GM12865 (cell line): Measurements from ENCODE around the gene ZNF397.

Source experiments
- DNase-seq: peaks from one replicate; pipeline ENCODE4 v3.0.0; 2010; ENCODE audit warnings: low read depth
- H3K4me3 ChIP-seq: 2 replicates; pipeline ENCODE4 v1.5.1; 2011; ENCODE audit warnings: mild to moderate bottlenecking, low read depth, low read length, control low read depth
- TF ChIP-seq, protein P1 (sequence below): IDR thresholded peaks from 2 replicates; pipeline ENCODE4 v1.5.1; 2011; ENCODE audit warnings: low read length, control low read depth, low read depth, inconsistent platforms; ENCODE audit not compliant: insufficient read depth; ENCODE audit errors: missing control alignments

The ZNF397 gene

GRCh38 chr18:35256947-35257346, 16.1 kb downstream of the ZNF397 start:
- TF ChIP-seq, protein P1, sequence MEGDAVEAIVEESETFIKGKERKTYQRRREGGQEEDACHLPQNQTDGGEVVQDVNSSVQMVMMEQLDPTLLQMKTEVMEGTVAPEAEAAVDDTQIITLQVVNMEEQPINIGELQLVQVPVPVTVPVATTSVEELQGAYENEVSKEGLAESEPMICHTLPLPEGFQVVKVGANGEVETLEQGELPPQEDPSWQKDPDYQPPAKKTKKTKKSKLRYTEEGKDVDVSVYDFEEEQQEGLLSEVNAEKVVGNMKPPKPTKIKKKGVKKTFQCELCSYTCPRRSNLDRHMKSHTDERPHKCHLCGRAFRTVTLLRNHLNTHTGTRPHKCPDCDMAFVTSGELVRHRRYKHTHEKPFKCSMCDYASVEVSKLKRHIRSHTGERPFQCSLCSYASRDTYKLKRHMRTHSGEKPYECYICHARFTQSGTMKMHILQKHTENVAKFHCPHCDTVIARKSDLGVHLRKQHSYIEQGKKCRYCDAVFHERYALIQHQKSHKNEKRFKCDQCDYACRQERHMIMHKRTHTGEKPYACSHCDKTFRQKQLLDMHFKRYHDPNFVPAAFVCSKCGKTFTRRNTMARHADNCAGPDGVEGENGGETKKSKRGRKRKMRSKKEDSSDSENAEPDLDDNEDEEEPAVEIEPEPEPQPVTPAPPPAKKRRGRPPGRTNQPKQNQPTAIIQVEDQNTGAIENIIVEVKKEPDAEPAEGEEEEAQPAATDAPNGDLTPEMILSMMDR = no peak
- no peak overlapping the region for H3K4me3 ChIP-seq
- DNase-seq = no peak

GRCh38 chr18:35264409-35264808, 23.6 kb downstream of the ZNF397 start:
- TF ChIP-seq, protein P1 = no peak
- DNase-seq = no peak
- H3K4me3 ChIP-seq = no peak overlapping the region

GRCh38 chr18:35267161-35267651, 26.4 kb downstream of the ZNF397 start:
- DNase-seq = no peak
- TF ChIP-seq, protein P1 = no peak
- H3K4me3 ChIP-seq = no peak overlapping the region

DNA sequence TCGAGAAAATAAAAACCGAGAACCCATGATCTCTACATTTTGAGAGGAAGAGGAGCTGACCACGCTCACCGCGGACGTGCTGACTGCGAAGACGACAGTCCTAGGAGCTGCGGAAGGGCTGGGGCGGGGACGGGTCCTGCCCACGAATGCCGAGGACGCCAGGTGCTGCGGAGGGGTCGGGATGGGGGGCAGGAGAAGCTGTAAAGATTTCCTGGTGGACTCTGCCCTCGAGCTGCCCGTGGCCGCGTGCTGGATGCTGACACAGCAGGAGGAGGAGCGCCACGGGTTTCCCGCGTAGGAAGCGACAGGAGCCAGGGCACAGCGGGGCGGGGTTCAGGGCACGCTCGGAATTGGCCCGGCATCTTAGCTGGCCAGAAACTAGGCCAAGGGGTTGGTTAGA, 27.0 kb downstream of the ZNF397 start:
- no peak overlapping the region for H3K4me3 ChIP-seq
- TF ChIP-seq, protein P1 = no peak
- no peak for DNase-seq

- TF ChIP-seq, protein P1 = no peak
- no peak overlapping the region for H3K4me3 ChIP-seq
- no peak for DNase-seq
Measured at GRCh38 chr18:35268821-35269220, 28.0 kb downstream of the ZNF397 start.

DNA sequence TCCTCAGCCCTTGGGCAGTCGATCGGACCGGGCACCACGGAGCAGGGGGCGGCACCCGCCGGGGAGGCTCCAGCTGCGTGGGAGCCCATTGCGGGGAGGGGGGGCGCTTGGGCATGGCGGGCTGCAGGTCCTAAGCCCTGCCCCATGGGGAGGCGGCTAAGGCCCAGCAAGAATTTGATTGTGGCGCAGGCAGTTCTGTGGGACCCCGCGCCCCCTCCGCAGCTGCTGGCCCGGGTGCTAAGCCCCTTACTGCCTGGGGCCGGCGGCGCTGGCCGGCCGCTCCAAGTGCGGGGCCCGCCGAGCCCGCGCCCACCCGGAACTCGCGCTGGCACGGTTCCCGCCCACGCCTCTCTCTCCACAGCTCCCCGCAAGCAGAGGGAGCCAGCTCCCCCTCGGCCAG, 30.8 kb downstream of the ZNF397 start:
- DNase-seq = no peak
- H3K4me3 ChIP-seq = no peak overlapping the region
- TF ChIP-seq, protein P1 = no peak

DNA sequence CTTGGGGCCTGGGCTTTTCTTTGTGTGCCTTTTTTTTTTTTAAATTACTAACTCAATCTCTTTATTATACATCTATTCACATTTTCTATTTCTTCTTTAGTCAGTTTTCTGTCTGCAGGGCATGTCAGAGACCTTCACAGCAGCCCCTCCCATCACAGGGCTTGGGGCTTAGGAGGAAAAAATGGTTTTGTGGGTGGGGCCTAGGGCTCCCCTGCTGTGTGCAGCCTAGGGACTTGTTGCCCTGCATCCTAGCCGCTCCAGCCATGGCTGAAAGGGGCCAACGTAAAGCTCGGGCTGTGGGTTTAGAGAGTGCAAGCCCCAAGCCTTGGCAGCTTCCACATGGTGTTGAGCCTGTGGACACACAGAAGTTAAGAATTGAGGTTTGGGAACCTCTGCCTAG, 35.4 kb downstream of the ZNF397 start:
- no peak for DNase-seq
- no peak overlapping the region for H3K4me3 ChIP-seq
- TF ChIP-seq, protein P1 = no peak
